Neural progenitor cell (in vitro differentiated cells): ENCODE data around the gene LRIG2.

Experiments used
- EZH2phosphoT487 ChIP-seq: fragments of 200-600 bp; sonication (generic); IDR thresholded peaks from 2 replicates; pipeline ENCODE4 v1.6.1; 2017; ENCODE audit warnings: antibody characterized with exemption
- TF ChIP-seq, protein P1 (sequence below): fragments of 200-600 bp; sonication (generic); IDR thresholded peaks from 2 replicates; pipeline ENCODE4 v1.5.1; 2017; ENCODE audit warnings: antibody characterized with exemption, mild to moderate bottlenecking

- TF ChIP-seq, protein P1, sequence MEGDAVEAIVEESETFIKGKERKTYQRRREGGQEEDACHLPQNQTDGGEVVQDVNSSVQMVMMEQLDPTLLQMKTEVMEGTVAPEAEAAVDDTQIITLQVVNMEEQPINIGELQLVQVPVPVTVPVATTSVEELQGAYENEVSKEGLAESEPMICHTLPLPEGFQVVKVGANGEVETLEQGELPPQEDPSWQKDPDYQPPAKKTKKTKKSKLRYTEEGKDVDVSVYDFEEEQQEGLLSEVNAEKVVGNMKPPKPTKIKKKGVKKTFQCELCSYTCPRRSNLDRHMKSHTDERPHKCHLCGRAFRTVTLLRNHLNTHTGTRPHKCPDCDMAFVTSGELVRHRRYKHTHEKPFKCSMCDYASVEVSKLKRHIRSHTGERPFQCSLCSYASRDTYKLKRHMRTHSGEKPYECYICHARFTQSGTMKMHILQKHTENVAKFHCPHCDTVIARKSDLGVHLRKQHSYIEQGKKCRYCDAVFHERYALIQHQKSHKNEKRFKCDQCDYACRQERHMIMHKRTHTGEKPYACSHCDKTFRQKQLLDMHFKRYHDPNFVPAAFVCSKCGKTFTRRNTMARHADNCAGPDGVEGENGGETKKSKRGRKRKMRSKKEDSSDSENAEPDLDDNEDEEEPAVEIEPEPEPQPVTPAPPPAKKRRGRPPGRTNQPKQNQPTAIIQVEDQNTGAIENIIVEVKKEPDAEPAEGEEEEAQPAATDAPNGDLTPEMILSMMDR: no peak
- no peak for TF ChIP-seq EZH2phosphoT487
These were observed 23.5 kb downstream of the LRIG2 start for GRCh38 chr1:113096493-113096892.
